Lower leg skin (tissue), 4 donors: Measurements from ENCODE around the gene B4GALT7. TPM values are rescaled to one million over a fixed set of nuclear protein-coding genes. Genes with fewer than 3 reads are reported as not detected.

Source experiments
- DNase-seq, 2 donors: peaks; one replicate each; pipeline ENCODE4 v3.0.0-alpha.2; 2019; ENCODE audit warnings: low spot score in 2 of 2
- H3K4me3 ChIP-seq: fragments of 200-600 bp; sonication (generic); 2 replicates; pipeline ENCODE4 v1.5.1; 2017; ENCODE audit warnings: mild to moderate bottlenecking, low read depth; ENCODE audit not compliant: poor library complexity, severe bottlenecking
- CTCF ChIP-seq, 3 donors: fragments of 450-650 bp; IDR thresholded peaks; one replicate each; pipeline ENCODE4 v1.5.1; 2016; ENCODE audit warnings: antibody characterized with exemption in 3 of 3, mild to moderate bottlenecking in 3 of 3, moderate library complexity in 2 of 3
- POLR2A ChIP-seq, 2 donors: fragments of 450-650 bp; IDR thresholded peaks; one replicate each; pipeline ENCODE4 v1.6.1; 2016 to 2017; ENCODE audit warnings: antibody characterized with exemption in 2 of 2, mild to moderate bottlenecking in 1 of 2, moderate library complexity in 1 of 2
- WGBS, 2 donors: methylation state at CpG; one replicate each; pipeline ENCODE4 v1.1.5; 2018; 5-methylcytosine and 5-hydroxymethylcytosine counted together
- intact Hi-C: fragments of 100-400 bp; cut with DNase I; formaldehyde crosslinking; loops from one replicate; pipeline ENCODE4 v1.15.0; 2023; ENCODE audit warnings: low total_unique reads
- total RNA-seq, 4 donors: library from RNA; depleted of rRNA; stranded (reverse); fragments of >200 nt; gene quantifications; one replicate each; pipeline ENCODE4 v1.1.0, GENCODE V29; 2016

The B4GALT7 gene
- total RNA-seq, 4 donors from 2014 or later = 11.8 to 17.8 (median 16.4) TPM

GRCh38 chr5:177569894-177570293 lies 30.0 kb upstream of the B4GALT7 start:
- intact Hi-C loops = no loop called here
- no peak overlapping the region for H3K4me3 ChIP-seq
- TF ChIP-seq CTCF (IDR thresholded peaks at IDR 0.05) (no peak), POLR2A (IDR thresholded peaks at IDR 0.05) (no peak)
- 87 to 92% methylated on average over 2 of the region's 2 CpGs for WGBS, 2 donors
- no peak for DNase-seq

GRCh38 chr5:177575488-177575887 lies 24.4 kb upstream of the B4GALT7 start:
- no peak for TF ChIP-seq POLR2A (IDR thresholded peaks at IDR 0.05)
- TF ChIP-seq CTCF (IDR thresholded peaks at IDR 0.05) = no peak
- 25 to 55% methylated on average over 1 of the region's 1 CpG for WGBS, 2 donors
- DNase-seq = no peak
- H3K4me3 ChIP-seq = no peak overlapping the region
- intact Hi-C loops = no loop called here

- TF ChIP-seq POLR2A (IDR thresholded peaks at IDR 0.05) = no peak
- no peak for TF ChIP-seq CTCF (IDR thresholded peaks at IDR 0.05)
- WGBS, 2 donors = 72 to 86% methylated on average over 10 of the region's 10 CpGs
Observed at GRCh38 chr5:177576169-177576568, 23.8 kb upstream of the B4GALT7 start.

GRCh38 chr5:177578316-177578715 lies 21.6 kb upstream of the B4GALT7 start:
- WGBS, 2 donors = 85 to 87% methylated on average over 8 of the region's 8 CpGs
- intact Hi-C loops = no loop called here
- no peak overlapping the region for H3K4me3 ChIP-seq
- TF ChIP-seq POLR2A (IDR thresholded peaks at IDR 0.05) = no peak
- TF ChIP-seq CTCF (IDR thresholded peaks at IDR 0.05) = no peak
- no peak for DNase-seq

More at GRCh38 chr5:177576169-177576568, 23.8 kb upstream of the B4GALT7 start:
- no peak for DNase-seq
- H3K4me3 ChIP-seq = no peak overlapping the region
- intact Hi-C loops = no loop called here

DNA sequence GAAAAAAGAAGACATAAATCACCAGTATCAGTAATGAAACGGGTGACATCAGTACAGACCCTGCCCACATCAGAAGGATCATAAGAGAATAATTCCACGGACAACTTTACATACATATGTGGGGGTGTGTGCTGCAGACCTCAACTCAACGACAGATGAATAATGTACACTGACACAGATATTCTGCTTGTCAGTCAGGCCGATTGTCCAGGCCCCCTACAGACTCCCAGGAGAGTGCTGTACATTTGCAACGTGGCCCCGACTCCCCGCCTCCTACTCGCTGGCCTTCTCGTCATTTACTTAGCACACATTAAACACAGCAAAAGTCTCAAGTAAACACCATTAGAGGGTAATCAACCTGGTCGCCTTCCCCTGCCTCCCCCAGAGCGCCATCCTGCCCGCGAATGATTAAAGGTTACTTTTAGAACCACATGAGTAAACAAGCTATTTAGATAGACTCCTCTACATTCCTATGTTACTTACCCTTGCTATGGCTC lies 11.5 kb upstream of the B4GALT7 start:
- intact Hi-C loops = no loop called here
- TF ChIP-seq CTCF (IDR thresholded peaks at IDR 0.05) = no peak
- H3K4me3 ChIP-seq = no peak overlapping the region
- WGBS, 2 donors = 48% methylated on average over 13 of the region's 13 CpGs
- DNase-seq = no peak

GRCh38 chr5:177590406-177590805 lies 9.5 kb upstream of the B4GALT7 start:
- intact Hi-C loops = no loop called here
- no peak overlapping the region for H3K4me3 ChIP-seq
- WGBS, 2 donors = 79 to 85% methylated on average over 1 of the region's 1 CpG
- TF ChIP-seq POLR2A (IDR thresholded peaks at IDR 0.05) (no peak), CTCF (IDR thresholded peaks at IDR 0.05) (no peak)
- no peak for DNase-seq
